Gastroesophageal sphincter (tissue), 3 donors: ENCODE measurements around the gene FAM20A.

Experiments
- POLR2A ChIP-seq, 2 donors: fragments of 450-650 bp; IDR thresholded peaks; one replicate each; pipeline ENCODE4 v1.6.1; 2017; ENCODE audit warnings: antibody characterized with exemption in 2 of 2, mild to moderate bottlenecking in 2 of 2, moderate library complexity in 1 of 2
- POLR2AphosphoS5 ChIP-seq: sonication (generic); formaldehyde crosslinking; IDR thresholded peaks from one replicate; pipeline ENCODE4 v1.6.1; 2017; ENCODE audit warnings: antibody characterized with exemption
- TF ChIP-seq, protein P1 (sequence below), 4 experiments: fragments of 200-600 bp in 2 of 4; fragments of 450-650 bp in 2 of 4; sonication (generic) in 1 of 4; IDR thresholded peaks; one replicate each; pipeline ENCODE4 v1.5.1; 2017 to 2019; ENCODE audit warnings: antibody characterized with exemption in 4 of 4, mild to moderate bottlenecking in 2 of 4, moderate library complexity in 2 of 4

GRCh38 chr17:68497885-68498319 is 103.3 kb downstream of the FAM20A start:
- TF ChIP-seq, protein P1, sequence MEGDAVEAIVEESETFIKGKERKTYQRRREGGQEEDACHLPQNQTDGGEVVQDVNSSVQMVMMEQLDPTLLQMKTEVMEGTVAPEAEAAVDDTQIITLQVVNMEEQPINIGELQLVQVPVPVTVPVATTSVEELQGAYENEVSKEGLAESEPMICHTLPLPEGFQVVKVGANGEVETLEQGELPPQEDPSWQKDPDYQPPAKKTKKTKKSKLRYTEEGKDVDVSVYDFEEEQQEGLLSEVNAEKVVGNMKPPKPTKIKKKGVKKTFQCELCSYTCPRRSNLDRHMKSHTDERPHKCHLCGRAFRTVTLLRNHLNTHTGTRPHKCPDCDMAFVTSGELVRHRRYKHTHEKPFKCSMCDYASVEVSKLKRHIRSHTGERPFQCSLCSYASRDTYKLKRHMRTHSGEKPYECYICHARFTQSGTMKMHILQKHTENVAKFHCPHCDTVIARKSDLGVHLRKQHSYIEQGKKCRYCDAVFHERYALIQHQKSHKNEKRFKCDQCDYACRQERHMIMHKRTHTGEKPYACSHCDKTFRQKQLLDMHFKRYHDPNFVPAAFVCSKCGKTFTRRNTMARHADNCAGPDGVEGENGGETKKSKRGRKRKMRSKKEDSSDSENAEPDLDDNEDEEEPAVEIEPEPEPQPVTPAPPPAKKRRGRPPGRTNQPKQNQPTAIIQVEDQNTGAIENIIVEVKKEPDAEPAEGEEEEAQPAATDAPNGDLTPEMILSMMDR (IDR thresholded peaks at IDR 0.05) = no peak
- TF ChIP-seq POLR2AphosphoS5 = no peak
- no peak for TF ChIP-seq POLR2A (IDR thresholded peaks at IDR 0.05)
